GM19328 (cell line): ENCODE measurements around the gene CLCN7.

Source experiments
- ATAC-seq: cut with Tn5 transposase; IDR thresholded peaks from one replicate; pipeline ENCODE4 v1.9.1; 2021; ENCODE audit warnings: mild to moderate bottlenecking, moderate library complexity; ENCODE audit not compliant: unreplicated experiment

The CLCN7 gene

GRCh38 chr16:1502092-1503004 is 27.5 kb upstream of the CLCN7 start:
- no peak for ATAC-seq

- no peak for ATAC-seq
Measured at GRCh38 chr16:1501630-1502029, 26.8 kb upstream of the CLCN7 start.

GRCh38 chr16:1500465-1501150 is 25.8 kb upstream of the CLCN7 start:
- ATAC-seq: no peak

GRCh38 chr16:1499756-1500464 is 25.1 kb upstream of the CLCN7 start:
- no peak for ATAC-seq

DNA sequence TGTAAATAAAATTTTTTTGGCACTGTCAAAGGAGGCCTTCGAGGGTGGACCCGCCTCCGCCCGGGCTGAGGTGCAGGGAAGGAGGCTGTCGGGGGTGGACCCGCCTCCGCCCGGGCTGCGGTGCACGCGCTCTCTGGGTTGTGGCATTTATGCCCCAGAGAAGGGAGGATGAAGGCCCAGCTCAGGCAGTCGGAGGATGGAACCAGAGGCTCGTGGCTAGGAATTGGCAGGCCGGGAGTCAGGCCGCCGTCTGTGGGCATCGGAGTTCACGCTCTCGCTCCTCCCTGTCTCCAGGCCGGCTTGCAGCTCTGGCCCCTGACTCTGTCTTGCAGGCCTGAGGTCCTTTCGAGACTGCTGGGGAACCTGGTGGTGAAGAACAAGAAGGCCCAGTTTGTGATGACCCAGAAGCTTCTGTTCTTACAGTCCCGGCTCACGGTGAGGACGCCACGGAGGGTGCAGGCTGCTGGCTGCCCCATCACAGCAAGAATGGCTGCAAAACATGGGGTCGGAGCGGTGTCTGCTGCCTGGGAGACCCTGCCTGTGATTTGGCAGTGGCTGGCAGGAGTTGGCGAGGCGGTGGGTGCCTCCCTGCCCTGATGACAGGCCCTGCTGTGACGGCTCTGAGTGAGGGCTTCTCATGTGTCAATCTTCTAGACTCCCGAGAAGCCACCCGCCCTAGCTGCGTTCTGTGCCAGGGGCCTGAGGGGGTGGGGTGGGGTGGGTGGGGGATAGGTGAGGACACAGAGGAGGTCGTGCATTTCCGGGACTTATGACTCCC is 24.3 kb upstream of the CLCN7 start:
- no peak for ATAC-seq

- ATAC-seq: no peak
Measured at GRCh38 chr16:1497014-1497598, 22.3 kb upstream of the CLCN7 start.

GRCh38 chr16:1496464-1496863 is 21.6 kb upstream of the CLCN7 start:
- ATAC-seq: no peak

GRCh38 chr16:1495889-1496262 is 21.0 kb upstream of the CLCN7 start:
- no peak for ATAC-seq

GRCh38 chr16:1495211-1495888 is 20.5 kb upstream of the CLCN7 start:
- no peak for ATAC-seq

DNA sequence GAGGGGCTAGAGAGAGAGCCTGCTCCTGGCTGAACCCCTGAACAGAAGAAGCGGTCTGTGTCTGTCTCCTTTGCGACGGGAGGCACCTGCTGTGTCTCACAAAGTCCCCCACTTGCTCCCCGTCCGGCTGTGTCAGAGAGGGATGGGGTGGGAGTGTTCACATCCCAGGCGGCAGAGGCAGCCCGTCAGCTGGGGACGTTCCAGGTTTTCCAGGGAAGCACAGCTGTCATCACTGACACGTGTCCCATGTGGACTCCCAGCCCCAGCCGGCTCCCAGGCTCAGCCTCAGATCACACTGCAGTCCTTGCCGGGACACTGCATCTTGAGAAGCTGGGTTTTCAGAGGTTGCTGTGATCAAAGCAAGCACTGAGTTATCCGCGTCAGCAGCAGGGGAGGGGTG is 19.9 kb upstream of the CLCN7 start:
- ATAC-seq: no peak

GRCh38 chr16:1494129-1494640 is 19.4 kb upstream of the CLCN7 start:
- no peak for ATAC-seq

DNA sequence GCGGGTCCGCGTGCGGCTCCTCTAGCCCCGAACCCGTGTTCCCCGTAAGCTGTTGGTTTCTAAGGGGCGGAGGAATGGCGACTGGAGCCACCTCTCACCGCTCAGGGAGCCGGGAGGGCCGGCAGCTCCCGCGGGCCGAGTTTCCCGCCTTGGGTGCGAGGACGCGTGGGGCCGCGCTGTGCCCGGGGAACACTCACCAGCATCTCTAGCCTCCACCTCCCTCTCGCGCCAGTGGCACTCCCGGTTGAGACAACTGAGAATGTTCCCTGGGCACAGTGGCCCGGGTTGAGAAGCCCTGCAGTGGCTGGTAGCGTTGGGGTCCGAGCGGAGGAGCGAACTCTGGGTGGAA is 18.9 kb upstream of the CLCN7 start:
- no peak for ATAC-seq

GRCh38 chr16:1492923-1493745 is 18.3 kb upstream of the CLCN7 start, which contains the start of gene TELO2:
TSS of gene TELO2 (plus strand) at chr16:1493360. CDS start at chr16:1494282, 922 bp downstream.
- ATAC-seq: peak; percentile 59

GRCh38 chr16:1492082-1492922 is 17.5 kb upstream of the CLCN7 start:
- no peak for ATAC-seq

DNA sequence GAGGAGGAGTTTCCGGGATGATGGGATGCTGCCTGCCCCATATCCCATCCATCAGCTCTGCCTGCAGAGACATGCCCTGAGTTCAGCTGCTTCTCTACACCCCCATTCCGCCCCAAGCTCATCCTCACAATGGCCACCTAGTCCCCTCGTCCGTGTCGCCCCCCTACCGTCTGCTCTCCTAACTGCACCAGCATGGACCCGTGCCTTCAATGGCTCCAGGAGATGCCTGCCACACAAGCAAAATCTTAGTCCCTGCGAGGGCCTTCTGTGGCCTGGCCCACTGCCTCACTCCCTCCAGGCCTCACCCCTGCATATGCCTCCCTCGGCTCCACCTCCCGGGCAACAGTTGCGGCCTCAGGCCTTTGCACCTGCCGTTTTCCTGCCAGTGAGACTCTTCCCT is 16.5 kb upstream of the CLCN7 start:
- no peak for ATAC-seq

DNA sequence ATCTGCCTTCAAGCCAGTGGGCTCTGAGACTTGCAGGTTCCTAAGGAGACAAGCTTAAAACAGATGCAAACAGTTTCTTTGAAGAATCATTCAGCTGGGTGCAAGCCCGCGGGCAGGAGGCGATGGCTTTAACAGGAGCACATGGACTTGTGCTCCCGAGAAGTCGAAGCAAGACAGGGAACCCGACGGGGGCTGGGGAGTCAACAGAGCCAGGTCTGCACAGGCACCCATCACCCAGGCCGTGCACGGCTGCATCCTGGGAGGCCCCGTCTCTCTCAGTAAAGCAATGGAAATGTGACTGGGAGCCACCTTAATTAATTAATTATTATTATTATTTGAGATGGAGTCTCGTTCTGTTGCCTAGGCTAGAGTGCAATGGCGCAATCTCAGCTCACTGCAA is 14.2 kb upstream of the CLCN7 start:
- no peak for ATAC-seq

GRCh38 chr16:1488619-1489018 is 13.8 kb upstream of the CLCN7 start, which contains the start of gene PTX4:
TSS of gene PTX4 (minus strand) at chr16:1488944. CDS start at chr16:1488909, 35 bp downstream.
- ATAC-seq: no peak

GRCh38 chr16:1488054-1488601 is 13.3 kb upstream of the CLCN7 start:
- no peak for ATAC-seq
